Peyer's patch (tissue), 4 donors: ENCODE measurements around the gene C11orf68.

ENCODE experiments used
- POLR2A ChIP-seq, 2 donors: fragments of 450-650 bp; IDR thresholded peaks; one replicate each; pipeline ENCODE4 v1.5.1; 2017; ENCODE audit warnings: antibody characterized with exemption in 2 of 2, mild to moderate bottlenecking in 2 of 2, moderate library complexity in 2 of 2
- TF ChIP-seq, protein P1 (sequence below), 6 experiments: fragments of 450-650 bp in 4 of 6; fragments of 200-600 bp in 2 of 6; sonication (generic) in 1 of 6; IDR thresholded peaks; one replicate each; pipeline ENCODE4 v1.5.1; 2017 to 2019; ENCODE audit warnings: antibody characterized with exemption in 6 of 6, mild to moderate bottlenecking in 3 of 6, moderate library complexity in 1 of 6

- TF ChIP-seq, protein P1, sequence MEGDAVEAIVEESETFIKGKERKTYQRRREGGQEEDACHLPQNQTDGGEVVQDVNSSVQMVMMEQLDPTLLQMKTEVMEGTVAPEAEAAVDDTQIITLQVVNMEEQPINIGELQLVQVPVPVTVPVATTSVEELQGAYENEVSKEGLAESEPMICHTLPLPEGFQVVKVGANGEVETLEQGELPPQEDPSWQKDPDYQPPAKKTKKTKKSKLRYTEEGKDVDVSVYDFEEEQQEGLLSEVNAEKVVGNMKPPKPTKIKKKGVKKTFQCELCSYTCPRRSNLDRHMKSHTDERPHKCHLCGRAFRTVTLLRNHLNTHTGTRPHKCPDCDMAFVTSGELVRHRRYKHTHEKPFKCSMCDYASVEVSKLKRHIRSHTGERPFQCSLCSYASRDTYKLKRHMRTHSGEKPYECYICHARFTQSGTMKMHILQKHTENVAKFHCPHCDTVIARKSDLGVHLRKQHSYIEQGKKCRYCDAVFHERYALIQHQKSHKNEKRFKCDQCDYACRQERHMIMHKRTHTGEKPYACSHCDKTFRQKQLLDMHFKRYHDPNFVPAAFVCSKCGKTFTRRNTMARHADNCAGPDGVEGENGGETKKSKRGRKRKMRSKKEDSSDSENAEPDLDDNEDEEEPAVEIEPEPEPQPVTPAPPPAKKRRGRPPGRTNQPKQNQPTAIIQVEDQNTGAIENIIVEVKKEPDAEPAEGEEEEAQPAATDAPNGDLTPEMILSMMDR (IDR thresholded peaks at IDR 0.05), result no peak
- TF ChIP-seq POLR2A (IDR thresholded peaks at IDR 0.05), result no peak
Measured at GRCh38 chr11:65880844-65881421, 37.9 kb downstream of the C11orf68 start.
